Activated CD4-positive, alpha-beta T cell treated with anti-CD3 and anti-CD28 coated beads, Interleukin-2, amount 50 U/mL, for 16 hours (primary cell): ENCODE data around the gene HNRNPA3.
"Not testable (repeated sequence)": the region's sequence is repeated elsewhere in the genome, so short reads cannot be mapped to it uniquely, and the experiment has no call there.

Experiments used
- DNase-seq: peaks from one replicate; pipeline ENCODE4 v3.0.0-alpha.2; 2020

Gene HNRNPA3

GRCh38 chr2:177234267-177234666 lies 21.7 kb downstream of the HNRNPA3 start:
- DNase-seq, result no peak

GRCh38 chr2:177235855-177236437 lies 23.4 kb downstream of the HNRNPA3 start:
- no peak for DNase-seq

- DNase-seq, result no peak
These were observed 25.3 kb downstream of the HNRNPA3 start for GRCh38 chr2:177237932-177238331.

GRCh38 chr2:177239053-177239452 lies 26.5 kb downstream of the HNRNPA3 start:
- no peak for DNase-seq

- peak; percentile 74 for DNase-seq
These were observed 27.5 kb downstream of the HNRNPA3 start for GRCh38 chr2:177239932-177240630.

- DNase-seq, result no peak
These were observed 29.1 kb downstream of the HNRNPA3 start for GRCh38 chr2:177241711-177242120.

GRCh38 chr2:177242121-177242987 lies 29.8 kb downstream of the HNRNPA3 start:
- DNase-seq, result no peak

- no peak for DNase-seq
These were observed 30.5 kb downstream of the HNRNPA3 start for GRCh38 chr2:177243073-177243472.

GRCh38 chr2:177243476-177243875 lies 30.9 kb downstream of the HNRNPA3 start:
- DNase-seq, result no peak

- DNase-seq, result no peak
These were observed 31.7 kb downstream of the HNRNPA3 start for GRCh38 chr2:177244244-177244771.

- no peak for DNase-seq
These were observed 32.4 kb downstream of the HNRNPA3 start for GRCh38 chr2:177245010-177245422.

GRCh38 chr2:177246000-177246399 lies 33.4 kb downstream of the HNRNPA3 start:
- DNase-seq, result no peak

GRCh38 chr2:177246523-177247030 lies 34.0 kb downstream of the HNRNPA3 start:
- DNase-seq, result not testable (repeated sequence)

- no peak for DNase-seq
These were observed 35.2 kb downstream of the HNRNPA3 start for GRCh38 chr2:177247693-177248262.

- no peak for DNase-seq
These were observed 36.4 kb downstream of the HNRNPA3 start for GRCh38 chr2:177249038-177249437.

- DNase-seq, result no peak
These were observed 37.9 kb downstream of the HNRNPA3 start for GRCh38 chr2:177250461-177250860.

- no peak for DNase-seq
These were observed 38.6 kb downstream of the HNRNPA3 start for GRCh38 chr2:177251165-177251542.

GRCh38 chr2:177252808-177253531 lies 40.4 kb downstream of the HNRNPA3 start:
- no peak for DNase-seq

GRCh38 chr2:177253704-177254103 lies 41.1 kb downstream of the HNRNPA3 start:
- no peak for DNase-seq

- DNase-seq, result no peak
These were observed 42.0 kb downstream of the HNRNPA3 start for GRCh38 chr2:177254433-177255226.

- DNase-seq, result no peak
These were observed 42.6 kb downstream of the HNRNPA3 start for GRCh38 chr2:177255227-177255601.
